HCT116 (cell line): Measurements from ENCODE around the gene IKZF3. TPM values are rescaled to one million over a fixed set of nuclear protein-coding genes. Genes with fewer than 3 reads are reported as not detected.

ENCODE experiments used
- ATAC-seq: fragments of 200-7000 bp; cut with Tn5 transposase; 2 replicates; pipeline ENCODE4 v1.9.1; 2020; ENCODE audit warnings: mild to moderate bottlenecking, moderate library complexity
- BruUV-seq: library from RNA; stranded (reverse); fragments of 400-500 nt; replicated peaks from 2 replicates; lab custom pipeline; 2021; lab: Mats Ljungman, UMichigan
- CTCF ChIA-PET: fragments of 300-600 bp; sonication (Branson Sonifier 250); formaldehyde crosslinking; loops from one replicate; lab custom pipeline; 2021; ENCODE audit warnings: antibody characterized with exemption; lab: Charles Lee
- POLR2A ChIA-PET: fragments of 300-600, 350-600 bp; sonication (Branson Sonifier 250); formaldehyde crosslinking; loops from one replicate; lab custom pipeline; 2021; ENCODE audit warnings: antibody characterized with exemption; lab: Charles Lee
- RAD21 ChIA-PET, 2 experiments: fragments of 300-600 bp; sonication (Branson Sonifier 250); formaldehyde crosslinking; loops; one replicate each; lab custom pipeline; 2023; ENCODE audit warnings: low total read pairs in 2 of 2; ENCODE audit not compliant: uncharacterized antibody in 2 of 2, unreplicated experiment in 2 of 2, low non-redundant PET in 1 of 2; lab: Charles Lee
- DNase-seq: peaks from one replicate; pipeline ENCODE4 v3.0.0-alpha.2; 2010; ENCODE audit warnings: low read depth, low spot score
- H2AFZ ChIP-seq: fragments of 200-600 bp; shearing (Covaris generic), sonication (generic); 2 replicates; pipeline ENCODE4 v1.6.1; 2017; ENCODE audit warnings: low read depth, mixed run types, mixed read lengths, antibody characterized with exemption, low read length; ENCODE audit not compliant: poor library complexity, severe bottlenecking
- H3K27ac ChIP-seq: 2 replicates; pipeline ENCODE4 v1.5.1; 2012; ENCODE audit warnings: low read depth, low read length
- H3K27me3 ChIP-seq: fragments of 200-600 bp; sonication (generic); 2 replicates; pipeline ENCODE4 v1.6.1; 2016; ENCODE audit warnings: mixed run types, low read length, mixed read lengths; ENCODE audit not compliant: insufficient read depth
- H3K36me3 ChIP-seq, 2 experiments: fragments of 200-500 bp in 1 of 2; fragments of 200-600 bp in 1 of 2; sonication (Bioruptor generic) in 1 of 2; sonication (generic) in 1 of 2; 2 replicates each; pipeline versions ENCODE4 v1.5.1 to v1.6.1; 2014 to 2016; ENCODE audit warnings: low read length in 2 of 2, inconsistent platforms in 1 of 2, mixed read lengths in 1 of 2, mixed run types in 1 of 2; ENCODE audit not compliant: insufficient read depth in 2 of 2, control insufficient read depth in 1 of 2
- H3K4me1 ChIP-seq, 2 experiments: fragments of 200-600 bp in 1 of 2; sonication (generic) in 1 of 2; 2 replicates each; pipeline versions ENCODE4 v1.5.1 to v1.6.1; 2012 to 2017; ENCODE audit warnings: low read length in 2 of 2, inconsistent platforms in 1 of 2, mild to moderate bottlenecking in 1 of 2, mixed read lengths in 1 of 2, mixed run types in 1 of 2, moderate library complexity in 1 of 2; ENCODE audit not compliant: insufficient read depth in 2 of 2, control insufficient read depth in 1 of 2
- H3K4me2 ChIP-seq: fragments of 200-600 bp; sonication (generic); 2 replicates; pipeline ENCODE4 v1.6.1; 2017; ENCODE audit warnings: mixed run types, low read length, mixed read lengths
- H3K4me3 ChIP-seq, 2 experiments: fragments of 200-600 bp in 1 of 2; sonication (generic) in 1 of 2; replicated peaks in 1 of 2; 2 replicates each; pipeline ENCODE4 v1.5.1; 2011 to 2016; ENCODE audit warnings: low read length in 2 of 2, control low read depth in 1 of 2, low read depth in 1 of 2, mild to moderate bottlenecking in 1 of 2, mixed read lengths in 1 of 2, mixed run types in 1 of 2
- H3K79me2 ChIP-seq: fragments of 200-600 bp; sonication (generic); 2 replicates; pipeline ENCODE4 v1.6.1; 2017; ENCODE audit warnings: mild to moderate bottlenecking, mixed run types, low read length, moderate library complexity, mixed read lengths; ENCODE audit not compliant: insufficient read depth
- H3K9ac ChIP-seq: fragments of 200-600 bp; sonication (generic); 2 replicates; pipeline ENCODE4 v1.6.1; 2016; ENCODE audit warnings: low read length, mixed read lengths
- H3K9me2 ChIP-seq: fragments of 200-600 bp; sonication (generic), shearing (Covaris generic); 2 replicates; pipeline ENCODE4 v1.6.1; 2017; ENCODE audit warnings: mixed run types, mild to moderate bottlenecking, moderate library complexity; ENCODE audit not compliant: insufficient read depth
- H3K9me3 ChIP-seq, 2 experiments: fragments of 200-500 bp in 1 of 2; fragments of 200-600 bp in 1 of 2; sonication (Bioruptor generic) in 1 of 2; sonication (generic) in 1 of 2; 2 replicates each; pipeline ENCODE4 v1.6.1; 2014 to 2017; ENCODE audit warnings: low read length in 2 of 2, mixed read lengths in 2 of 2, inconsistent platforms in 1 of 2, low read depth in 1 of 2, mild to moderate bottlenecking in 1 of 2, mixed run types in 1 of 2, moderate library complexity in 1 of 2; ENCODE audit not compliant: control insufficient read depth in 1 of 2, insufficient read depth in 1 of 2
- H4K20me1 ChIP-seq: fragments of 200-600 bp; sonication (generic), shearing (Covaris generic); 2 replicates; pipeline ENCODE4 v1.6.1; 2017; ENCODE audit warnings: mixed run types, mild to moderate bottlenecking, moderate library complexity; ENCODE audit not compliant: insufficient read depth
- CBX3 ChIP-seq: IDR thresholded peaks from 2 replicates; pipeline ENCODE4 v1.6.1; 2012; ENCODE audit warnings: low read depth
- CEBPB ChIP-seq: IDR thresholded peaks from 2 replicates; pipeline ENCODE4 v1.6.1; 2012; ENCODE audit warnings: low read depth
- CTCF ChIP-seq, 3 experiments: fragments of 200-600 bp in 1 of 3; sonication (generic) in 1 of 3; IDR thresholded peaks in 2 of 3; conservative IDR thresholded peaks in 1 of 3; 2 replicates each; pipeline ENCODE4 v1.5.1; 2012 to 2017; ENCODE audit warnings: low read depth in 2 of 3, low read length in 2 of 3, antibody characterized with exemption in 1 of 3, borderline replicate concordance in 1 of 3, control low read depth in 1 of 3, mild to moderate bottlenecking in 1 of 3, mixed read lengths in 1 of 3, mixed run types in 1 of 3, moderate library complexity in 1 of 3; ENCODE audit not compliant: insufficient read depth in 1 of 3
- EZH2 ChIP-seq: fragments of 200-600 bp; sonication (generic); IDR thresholded peaks from 2 replicates; pipeline ENCODE4 v1.6.1; 2017; ENCODE audit warnings: antibody characterized with exemption, mixed run types
- EZH2phosphoT487 ChIP-seq: fragments of 200-600 bp; IDR thresholded peaks from 2 replicates; pipeline ENCODE4 v1.6.1; 2018; ENCODE audit warnings: antibody characterized with exemption, borderline replicate concordance
- JUND ChIP-seq: IDR thresholded peaks from 2 replicates; pipeline ENCODE4 v1.6.1; 2012
- POLR2A ChIP-seq: IDR thresholded peaks from 2 replicates; pipeline ENCODE4 v1.7.0; 2011; ENCODE audit warnings: borderline replicate concordance; ENCODE audit not compliant: insufficient read depth, insufficient read length; ENCODE audit errors: extremely low read depth
- POLR2AphosphoS5 ChIP-seq: IDR thresholded peaks from 2 replicates; pipeline ENCODE4 v1.6.1; 2011; ENCODE audit warnings: mild to moderate bottlenecking, low read depth, low read length, moderate library complexity
- RAD21 ChIP-seq: IDR thresholded peaks from 2 replicates; pipeline ENCODE4 v1.6.1; 2012; ENCODE audit warnings: low read depth, mild to moderate bottlenecking
- REST ChIP-seq: IDR thresholded peaks from 2 replicates; pipeline ENCODE4 v1.6.1; 2012; ENCODE audit warnings: low read depth
- SIN3A ChIP-seq: IDR thresholded peaks from 2 replicates; pipeline ENCODE4 v1.6.1; 2012; ENCODE audit warnings: low read depth
- TCF7L2 ChIP-seq: IDR thresholded peaks from 2 replicates; pipeline ENCODE4 v1.7.0; 2011; ENCODE audit warnings: borderline replicate concordance, inconsistent platforms; ENCODE audit not compliant: insufficient read depth, insufficient read length; ENCODE audit errors: extremely low read depth
- YY1 ChIP-seq: IDR thresholded peaks from 2 replicates; pipeline ENCODE4 v1.6.1; 2011; ENCODE audit warnings: low read length, low read depth, moderate library complexity, mild to moderate bottlenecking; ENCODE audit not compliant: insufficient replicate concordance; ENCODE audit errors: extremely low read depth
- ZFX ChIP-seq: fragments of 450-650 bp; IDR thresholded peaks from 2 replicates; pipeline ENCODE4 v1.6.1; 2017
- ZNF274 ChIP-seq: fragments of 200-500 bp; sonication (Bioruptor generic); IDR thresholded peaks from 2 replicates; pipeline ENCODE4 v1.6.1; 2014; ENCODE audit warnings: mild to moderate bottlenecking, low read depth, low read length, inconsistent platforms
- intact Hi-C: fragments of 100-400 bp; cut with micrococcal nuclease; formaldehyde crosslinking; loops from 2 replicates; pipeline ENCODE4 v1.10.0; 2022
- total RNA-seq: library from RNA; stranded (reverse); gene quantifications from one replicate; pipeline ENCODE4 v1.2.1, GENCODE V29; 2021; ENCODE audit not compliant: unreplicated experiment
- TF ChIP-seq, protein P1 (sequence below): IDR thresholded peaks from 2 replicates; pipeline ENCODE4 v1.6.1; 2012
- TF ChIP-seq, protein P2 (sequence below): IDR thresholded peaks from 2 replicates; pipeline ENCODE4 v1.6.1; 2011; ENCODE audit warnings: mild to moderate bottlenecking, low read length, moderate library complexity; ENCODE audit not compliant: insufficient replicate concordance; ENCODE audit errors: extremely low read depth

The IKZF3 gene
- total RNA-seq, 1 experiment from 2014 or later = 0.30 TPM

GRCh38 chr17:39714234-39714633 is 149.9 kb downstream of the IKZF3 start:
- Histone ChIP-seq H3K27me3 (no peaks in the 10 kb centered on the region), H4K20me1 (no peaks in the 10 kb centered on the region), H3K4me3 (no peak overlapping the region), H3K27ac (no peak overlapping the region), H3K36me3 (peaks cover 4 to 30% of the 10 kb centered on the region in 2 experiments; a peak in 3 of 4 replicates), H3K4me1 (no peaks in the 10 kb centered on the region), H3K9ac (no peak overlapping the region), H3K4me2 (no peak overlapping the region), H3K9me2 (no peaks in the 10 kb centered on the region), H3K79me2 (no peaks in the 10 kb centered on the region), H2AFZ (no peak overlapping the region), H3K9me3 (no peaks in the 10 kb centered on the region)
- ChIA-PET POLR2A (no interaction called here), CTCF (interaction anchor here (2.1 kb wide), 1 partner anchor 15 kb away, joined by 4 read pairs; no protein-coding TSS in a partner anchor), RAD21 (no interaction called here)
- ATAC-seq (no peak), DNase-seq (no peak)
- no TSS peak for BruUV-seq
- intact Hi-C loops = no loop called here
- TF ChIP-seq RAD21 (no peak), YY1 (no peak), POLR2AphosphoS5 (no peak), CEBPB (no peak), ZNF274 (no peak), SIN3A (no peak), POLR2A (no peak), REST (no peak), CTCF (IDR thresholded peaks at IDR 0.05 in 2 of 3, conservative IDR thresholded peaks at IDR 0.05 in 1 of 3; ENCODE audit: borderline replicate concordance in 1 of 3, insufficient read depth in 1 of 3, low read depth in 2 of 3, low read length in 2 of 3) (no peak), ZFX (no peak), JUND (no peak), TCF7L2 (no peak), EZH2phosphoT487 (no peak), EZH2 (no peak), CBX3 (no peak)
- TF ChIP-seq, protein P1, sequence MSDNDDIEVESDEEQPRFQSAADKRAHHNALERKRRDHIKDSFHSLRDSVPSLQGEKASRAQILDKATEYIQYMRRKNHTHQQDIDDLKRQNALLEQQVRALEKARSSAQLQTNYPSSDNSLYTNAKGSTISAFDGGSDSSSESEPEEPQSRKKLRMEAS = no peak
- TF ChIP-seq, protein P2, sequence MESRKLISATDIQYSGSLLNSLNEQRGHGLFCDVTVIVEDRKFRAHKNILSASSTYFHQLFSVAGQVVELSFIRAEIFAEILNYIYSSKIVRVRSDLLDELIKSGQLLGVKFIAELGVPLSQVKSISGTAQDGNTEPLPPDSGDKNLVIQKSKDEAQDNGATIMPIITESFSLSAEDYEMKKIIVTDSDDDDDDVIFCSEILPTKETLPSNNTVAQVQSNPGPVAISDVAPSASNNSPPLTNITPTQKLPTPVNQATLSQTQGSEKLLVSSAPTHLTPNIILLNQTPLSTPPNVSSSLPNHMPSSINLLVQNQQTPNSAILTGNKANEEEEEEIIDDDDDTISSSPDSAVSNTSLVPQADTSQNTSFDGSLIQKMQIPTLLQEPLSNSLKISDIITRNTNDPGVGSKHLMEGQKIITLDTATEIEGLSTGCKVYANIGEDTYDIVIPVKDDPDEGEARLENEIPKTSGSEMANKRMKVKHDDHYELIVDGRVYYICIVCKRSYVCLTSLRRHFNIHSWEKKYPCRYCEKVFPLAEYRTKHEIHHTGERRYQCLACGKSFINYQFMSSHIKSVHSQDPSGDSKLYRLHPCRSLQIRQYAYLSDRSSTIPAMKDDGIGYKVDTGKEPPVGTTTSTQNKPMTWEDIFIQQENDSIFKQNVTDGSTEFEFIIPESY = no peak
